ENCODE data around the gene DEFB112.

GRCh38 chr6:50056242-50056641 lies 6.5 kb upstream of the DEFB112 start:
- no peak for TF ChIP-seq CTCF (IDR thresholded peaks at IDR 0.05; ENCODE audit: borderline replicate concordance, extremely low read depth, low read length, poor library complexity, severe bottlenecking)
- TF ChIP-seq EZH2 (IDR thresholded peaks at IDR 0.05; ENCODE audit: borderline replicate concordance, low read depth, low read length, severe bottlenecking): no peak
